Stimulated activated CD4-positive, alpha-beta T cell treated with anti-CD3 and anti-CD28 coated beads, Interleukin-1b, Interleukin-23, amount 100 ng/mL, for 24 hours (primary cell): ENCODE measurements around the gene MAP7D1.

Experiments used
- DNase-seq, 4 experiments: peaks; one replicate each; pipeline ENCODE4 v3.0.0-alpha.2; 2020; ENCODE audit warnings: low read depth in 4 of 4, low spot score in 1 of 4

Gene MAP7D1

DNA sequence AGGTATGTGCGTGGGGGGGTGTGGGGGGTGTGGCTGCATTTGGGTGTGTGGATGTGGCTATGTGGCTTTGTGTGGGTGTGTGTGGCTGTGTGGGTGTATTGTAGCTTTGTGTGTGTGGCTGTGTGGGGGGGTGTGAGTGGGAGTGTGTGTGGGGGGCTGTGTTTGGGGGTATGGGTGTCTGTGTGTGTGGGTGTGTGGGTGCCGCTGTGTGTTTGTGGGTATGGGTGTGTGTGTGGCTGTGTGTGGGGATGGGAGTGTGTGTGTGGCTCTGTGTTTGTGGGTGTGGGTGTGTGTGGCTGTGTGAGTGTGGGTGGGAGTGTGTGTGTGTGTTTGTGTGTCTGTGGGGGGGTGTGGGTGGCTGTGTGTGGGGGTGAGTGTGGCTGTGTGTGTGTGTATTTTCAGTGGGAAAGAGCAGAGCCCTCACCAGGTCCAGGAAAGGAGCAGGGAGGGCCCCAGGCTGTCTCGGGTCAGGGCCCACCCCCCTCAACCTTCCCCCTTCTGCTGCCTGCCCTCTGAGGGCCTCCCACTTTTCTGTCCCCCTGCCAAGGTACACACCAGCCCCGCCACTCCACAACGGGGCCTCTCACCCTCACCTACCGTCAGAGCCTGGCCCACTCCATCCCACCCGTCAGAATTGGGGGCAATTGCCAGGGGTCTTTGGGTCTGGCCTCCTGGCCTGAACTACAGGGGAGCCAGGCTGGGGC, 29.0 kb upstream of the MAP7D1 start:
- no peak for DNase-seq

DNA sequence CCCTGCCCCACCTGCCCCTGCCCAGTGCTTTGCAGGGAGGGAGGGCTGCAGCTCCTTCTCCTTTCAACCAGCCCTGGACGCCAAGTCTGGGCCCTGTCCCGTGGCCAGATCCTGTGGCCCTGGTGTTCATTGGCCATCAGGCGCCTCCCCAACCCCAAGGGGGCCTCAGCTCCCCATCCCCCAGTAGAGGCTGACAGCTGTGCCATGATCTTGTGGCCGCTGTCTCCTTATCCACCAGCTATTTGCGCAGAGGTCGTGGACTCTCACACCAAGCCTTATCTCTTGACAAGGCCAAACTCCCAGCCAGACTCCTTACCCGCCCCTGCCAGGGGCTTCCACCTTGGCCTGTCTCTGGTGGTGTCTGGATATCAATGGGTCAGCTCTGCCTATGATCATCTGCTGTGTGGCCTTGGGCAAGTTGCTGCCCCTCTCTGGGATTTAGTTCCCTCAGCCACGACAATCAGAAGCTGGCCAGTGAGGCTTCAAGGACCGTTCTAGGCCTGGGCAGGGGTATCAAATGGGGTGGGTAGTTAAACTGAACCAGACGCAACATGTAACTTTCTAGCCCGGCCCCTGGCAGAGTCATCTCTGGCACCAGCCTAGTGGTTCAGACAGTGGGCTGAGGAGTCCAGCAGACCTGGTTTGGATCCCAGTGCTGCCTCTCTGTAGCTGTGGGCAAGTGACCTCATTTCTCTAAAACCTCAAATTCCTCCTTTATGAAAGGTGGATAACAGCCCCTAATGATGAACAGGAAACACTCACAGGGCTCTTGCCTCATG, 27.6 kb upstream of the MAP7D1 start:
- no peak for DNase-seq

DNA sequence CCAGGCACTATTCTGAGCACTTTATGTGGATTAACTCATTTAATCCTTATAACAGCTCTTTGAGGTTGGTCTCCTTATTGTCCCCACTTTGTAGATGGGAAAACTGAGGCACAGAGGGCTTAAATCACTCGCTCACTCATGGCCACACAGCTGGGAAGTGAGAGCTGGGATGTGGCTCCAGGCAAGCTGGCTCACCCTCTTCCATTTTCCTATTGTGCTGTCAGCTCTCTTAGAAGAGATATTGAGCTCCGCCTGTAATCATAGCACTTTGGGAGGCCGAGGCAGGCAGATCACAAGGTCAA, 27.1 kb upstream of the MAP7D1 start:
- DNase-seq = no peak

DNA sequence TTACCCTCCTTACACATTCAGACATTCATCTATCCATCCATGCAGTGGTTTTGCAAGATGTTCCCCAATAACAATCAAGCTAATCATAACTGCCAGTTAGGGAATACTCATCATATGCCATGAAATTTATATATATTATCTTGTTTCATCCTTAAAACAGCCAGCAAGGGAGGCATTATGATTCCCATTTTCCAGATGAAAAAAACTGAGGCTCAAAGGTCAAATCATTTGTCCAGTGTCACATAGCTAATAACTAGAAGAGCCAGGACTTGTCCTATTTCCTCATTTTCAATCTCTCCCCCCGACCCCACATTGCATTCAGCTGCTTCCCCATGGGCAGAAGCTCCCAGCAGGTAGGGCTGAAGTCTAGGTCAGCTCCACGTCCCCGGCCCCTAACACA, 23.9 kb upstream of the MAP7D1 start:
- no peak for DNase-seq

DNA sequence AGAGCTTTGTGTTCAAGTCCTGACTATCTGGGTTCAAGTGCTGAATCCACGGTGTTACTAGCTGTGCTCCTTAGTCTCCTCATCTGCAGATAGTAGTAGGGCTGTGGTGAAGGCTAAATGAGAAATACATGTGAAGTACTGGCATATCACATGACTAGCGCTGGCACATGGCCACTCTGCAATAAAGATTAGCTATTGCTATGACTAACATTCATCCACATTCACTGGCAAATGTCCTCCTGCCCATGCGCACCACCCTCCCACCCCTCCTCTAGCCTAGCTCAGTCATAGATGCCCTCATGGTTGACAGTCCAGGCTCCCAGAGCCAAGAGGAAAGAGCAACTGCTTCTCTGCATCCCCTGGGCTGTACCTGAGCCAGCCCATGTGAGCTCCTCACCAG, 22.5 kb upstream of the MAP7D1 start:
- no peak for DNase-seq

DNA sequence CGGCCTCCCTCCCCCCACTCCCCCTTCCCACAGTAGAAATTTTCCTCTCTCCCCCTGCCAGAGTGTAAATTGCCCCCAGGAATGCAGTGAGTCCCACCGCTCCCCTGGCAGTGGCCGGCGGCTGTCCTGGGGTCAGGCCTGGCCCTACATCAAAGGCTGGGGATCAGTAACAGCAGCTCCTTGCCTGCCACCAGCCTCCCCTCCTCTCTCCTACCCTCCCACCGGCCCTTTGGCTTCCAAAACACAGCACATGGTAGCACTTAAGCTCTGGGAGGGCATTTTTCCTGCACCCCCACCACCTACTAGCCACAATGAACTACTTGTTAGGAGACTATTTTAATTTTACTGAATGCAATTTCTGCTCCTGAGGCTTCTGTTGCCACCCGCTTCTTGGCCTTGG, 21.9 kb upstream of the MAP7D1 start:
- DNase-seq = no peak

DNA sequence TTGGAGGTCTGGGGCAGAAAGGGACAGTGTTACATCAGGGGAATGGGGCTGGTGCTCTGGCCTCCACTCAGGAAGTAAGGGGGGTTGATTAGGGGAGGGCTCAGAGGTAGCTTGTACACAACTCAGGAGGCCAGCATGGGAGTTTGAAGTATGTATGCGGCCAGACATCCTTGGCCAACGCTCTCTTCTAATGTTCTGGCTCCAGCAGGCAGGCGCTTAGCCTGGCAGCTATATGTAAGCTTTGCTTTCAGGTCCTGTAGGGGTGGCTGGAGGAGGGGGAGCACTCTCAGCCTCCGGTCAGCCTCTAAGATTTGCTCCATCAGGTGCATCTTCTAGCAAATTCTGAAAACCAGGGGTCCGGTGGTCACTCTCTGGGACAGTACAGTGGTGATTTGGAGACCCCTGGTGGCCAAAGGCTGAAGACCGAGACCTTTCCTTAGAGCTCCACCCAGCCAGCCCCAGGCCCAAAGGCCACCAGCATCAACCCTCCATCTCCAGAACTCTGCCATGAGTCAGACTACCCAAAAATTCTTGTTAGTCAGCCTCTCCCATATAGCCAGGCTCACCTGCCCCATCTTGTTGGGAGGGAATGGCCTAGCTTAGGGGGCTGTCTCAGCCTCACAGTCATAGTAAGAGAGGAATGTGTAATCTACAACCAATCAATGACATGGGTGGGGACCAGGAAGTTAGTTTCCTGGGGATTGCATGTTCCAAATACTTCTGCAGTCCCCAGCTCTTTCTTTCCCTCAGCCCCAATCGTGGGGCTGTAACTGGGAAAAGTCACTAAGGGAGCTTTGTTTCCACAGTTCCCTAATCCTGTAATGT, 21.2 kb upstream of the MAP7D1 start:
- no peak for DNase-seq

DNA sequence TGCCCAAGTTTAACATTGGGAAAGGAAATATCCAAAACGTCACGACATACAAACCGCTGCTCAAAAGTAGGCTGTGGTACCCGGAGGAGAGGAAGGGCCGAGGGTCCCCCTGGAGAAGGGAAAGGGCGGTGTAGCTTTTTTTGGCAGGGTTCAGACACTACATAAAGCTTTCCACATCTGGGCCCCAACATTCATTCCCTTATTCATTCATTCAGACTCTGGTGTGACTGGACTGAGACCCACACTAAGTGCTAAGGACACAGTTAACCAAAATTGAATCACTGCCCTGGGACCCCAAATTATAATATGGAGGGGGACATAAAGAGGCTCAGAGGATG, 20.7 kb upstream of the MAP7D1 start:
- no peak for DNase-seq

DNA sequence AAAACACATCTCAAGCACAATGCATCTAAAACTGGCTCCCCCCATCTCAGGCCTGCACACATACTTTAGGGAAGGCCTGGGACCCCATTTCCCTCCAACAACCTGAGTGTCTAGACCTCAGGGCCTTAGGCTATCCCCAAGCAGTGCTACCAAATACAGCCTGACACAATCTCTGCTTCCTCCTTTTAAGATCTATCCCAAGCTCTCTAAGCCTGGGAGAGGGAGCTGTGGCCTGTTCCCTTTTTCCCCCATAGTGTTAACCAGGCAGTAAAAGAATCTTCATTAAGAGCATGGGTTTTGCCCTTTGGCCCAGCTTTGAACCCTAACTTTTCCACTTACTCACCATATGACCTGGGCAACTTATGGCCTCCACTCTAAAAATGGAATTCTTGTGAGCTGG, 20.2 kb upstream of the MAP7D1 start:
- no peak for DNase-seq

DNA sequence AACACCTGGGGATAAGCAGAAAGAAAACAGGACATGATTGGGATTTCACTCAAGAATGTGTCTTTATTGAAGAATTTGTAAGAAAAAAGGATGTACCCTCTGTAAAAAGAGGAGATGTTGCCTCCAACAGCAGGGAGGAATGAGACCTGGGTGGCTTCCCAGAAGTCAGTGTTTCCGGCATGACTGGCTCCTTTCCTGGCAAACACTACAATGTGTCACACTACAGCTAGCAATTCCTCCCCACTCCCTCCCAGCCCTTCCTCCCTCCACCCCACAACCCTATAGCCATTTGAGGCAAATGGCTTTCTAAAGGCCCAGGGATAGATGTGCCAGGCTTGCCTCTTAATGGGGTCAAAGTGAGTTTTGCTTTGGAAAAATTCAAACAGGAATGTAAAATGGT, 19.4 kb upstream of the MAP7D1 start:
- no peak for DNase-seq

DNA sequence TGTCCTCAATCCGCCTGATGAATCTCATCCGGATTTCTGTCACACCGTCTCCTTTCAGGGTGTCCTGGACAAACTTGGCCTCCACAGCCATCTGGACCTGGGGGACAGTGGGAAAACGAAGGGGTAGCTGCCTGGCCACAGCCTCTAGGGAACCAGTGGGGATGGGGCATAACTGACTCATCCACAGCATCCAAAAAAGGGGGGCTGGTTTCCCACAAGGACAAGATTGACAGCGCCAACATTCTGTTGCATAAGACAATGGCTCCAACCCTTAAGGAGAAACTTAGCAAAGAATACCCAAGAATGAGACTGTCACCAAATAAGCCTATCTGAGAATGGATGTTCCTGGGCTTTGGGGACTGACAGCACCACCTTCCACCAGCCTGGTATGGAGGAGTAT, 18.7 kb upstream of the MAP7D1 start:
- no peak for DNase-seq

DNA sequence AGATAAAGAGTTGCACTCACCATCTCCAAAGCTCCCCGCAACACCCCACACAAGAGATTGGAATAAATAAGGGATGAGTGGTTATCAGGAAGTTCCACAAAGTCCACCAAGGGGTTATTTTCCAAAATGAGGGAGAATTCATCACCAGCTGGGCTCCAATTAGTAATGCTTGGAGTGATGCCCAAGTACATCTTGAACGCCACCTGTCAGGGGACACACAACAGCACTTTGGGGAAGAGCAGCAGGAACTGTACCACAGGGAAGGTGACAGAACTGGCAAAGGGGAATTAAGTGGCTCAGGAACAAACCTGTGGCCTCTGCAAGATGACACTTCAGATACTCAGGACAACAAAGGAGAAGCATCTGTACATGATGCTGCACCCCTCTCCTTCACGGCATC, 18.2 kb upstream of the MAP7D1 start:
- DNase-seq = no peak

DNA sequence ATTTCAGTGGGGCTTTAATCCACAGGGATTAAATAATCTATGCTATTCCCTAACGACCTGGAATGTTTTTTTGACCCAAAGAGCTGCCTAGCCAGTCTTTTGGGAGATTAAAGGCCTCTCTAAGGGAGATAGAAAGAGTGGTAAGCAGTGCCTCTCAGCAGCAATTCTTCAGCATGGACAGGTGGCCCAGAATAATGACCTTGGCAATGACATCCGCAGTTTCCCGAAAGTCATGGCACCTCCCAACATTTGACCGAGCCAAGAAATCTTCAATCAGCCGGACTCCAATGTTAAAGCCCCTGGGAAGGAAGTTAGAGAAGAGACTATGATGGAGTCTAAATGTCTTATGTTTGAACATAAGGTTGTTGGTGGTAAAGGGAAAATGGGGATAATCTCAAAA, 16.4 kb upstream of the MAP7D1 start:
- no peak for DNase-seq

DNA sequence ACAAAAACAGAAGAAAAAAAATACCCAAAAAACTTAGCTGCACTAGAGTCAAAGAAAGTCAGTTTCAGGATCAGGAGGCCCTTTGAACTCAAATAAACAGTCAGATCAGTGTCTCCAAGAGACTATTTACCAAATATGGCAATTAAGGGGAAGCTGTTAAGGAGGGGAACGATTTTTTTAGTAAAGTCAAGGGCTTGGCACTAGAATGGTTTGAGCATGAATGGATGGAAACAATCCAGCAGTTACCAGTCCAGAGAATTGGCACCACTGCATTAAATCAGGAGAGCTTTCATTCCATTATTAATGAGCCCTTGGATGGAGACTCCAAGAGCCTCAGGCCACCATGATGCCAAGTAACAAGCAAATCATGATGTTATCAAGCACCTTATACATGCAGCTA, 13.8 kb upstream of the MAP7D1 start:
- DNase-seq = no peak

DNA sequence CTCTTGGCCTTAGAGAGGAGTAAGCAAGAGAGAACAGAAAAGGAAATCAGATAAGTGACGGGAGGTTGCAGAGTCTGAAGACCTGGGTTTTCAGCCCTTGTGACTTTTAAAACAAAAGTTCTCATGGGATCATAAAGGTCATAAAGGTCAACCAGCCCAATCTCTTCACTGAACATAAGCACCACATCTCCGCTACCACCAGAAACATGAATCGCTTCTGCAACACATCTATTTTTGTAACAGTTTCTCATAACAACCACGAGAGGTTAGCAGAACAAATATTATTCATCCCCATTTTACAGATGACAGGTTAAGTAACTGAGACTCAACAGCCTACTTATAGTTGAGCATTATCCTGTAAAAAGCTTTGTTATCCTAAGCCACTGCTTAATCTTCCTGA, 12.5 kb upstream of the MAP7D1 start:
- DNase-seq = no peak

DNA sequence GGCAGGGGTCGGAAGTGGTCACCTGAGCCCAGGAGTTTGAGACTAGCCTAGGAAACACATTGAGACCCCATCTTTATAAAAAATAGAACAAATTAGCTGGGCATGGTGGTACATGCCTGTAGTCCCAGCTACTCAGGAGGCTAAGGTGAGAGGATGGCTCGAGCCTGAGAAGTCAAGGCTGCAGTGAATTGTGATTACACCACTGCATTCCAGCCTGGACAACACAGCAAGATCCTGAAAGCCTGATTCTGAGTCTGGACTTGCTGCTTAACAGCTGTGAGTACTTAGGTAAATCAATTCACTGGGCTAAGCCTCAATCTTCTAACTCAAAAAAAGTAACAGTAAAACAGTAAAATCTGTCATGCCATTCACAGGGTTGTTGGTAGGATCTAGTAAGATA, 11.5 kb upstream of the MAP7D1 start:
- DNase-seq = no peak

DNA sequence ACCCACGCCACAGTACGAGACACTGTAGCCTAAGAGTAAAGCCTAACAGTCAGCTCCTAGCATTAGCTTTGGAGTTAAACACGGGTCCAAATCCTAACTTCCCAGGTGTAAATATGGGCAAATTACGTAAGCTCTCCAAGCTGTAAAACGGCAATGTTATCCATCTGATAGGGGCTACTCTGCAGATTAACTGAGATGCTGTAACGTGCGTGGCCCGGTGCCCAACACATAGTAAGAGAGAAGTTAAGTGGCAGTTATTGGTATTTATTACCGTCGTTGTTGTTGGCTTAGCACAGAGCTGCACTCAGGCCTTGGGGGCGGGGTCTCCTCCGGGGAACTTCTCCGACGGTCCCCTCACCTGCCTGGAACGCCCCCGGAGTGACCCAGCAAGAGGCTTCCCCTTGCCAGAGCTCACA, 7.1 kb upstream of the MAP7D1 start:
- DNase-seq = no peak

DNA sequence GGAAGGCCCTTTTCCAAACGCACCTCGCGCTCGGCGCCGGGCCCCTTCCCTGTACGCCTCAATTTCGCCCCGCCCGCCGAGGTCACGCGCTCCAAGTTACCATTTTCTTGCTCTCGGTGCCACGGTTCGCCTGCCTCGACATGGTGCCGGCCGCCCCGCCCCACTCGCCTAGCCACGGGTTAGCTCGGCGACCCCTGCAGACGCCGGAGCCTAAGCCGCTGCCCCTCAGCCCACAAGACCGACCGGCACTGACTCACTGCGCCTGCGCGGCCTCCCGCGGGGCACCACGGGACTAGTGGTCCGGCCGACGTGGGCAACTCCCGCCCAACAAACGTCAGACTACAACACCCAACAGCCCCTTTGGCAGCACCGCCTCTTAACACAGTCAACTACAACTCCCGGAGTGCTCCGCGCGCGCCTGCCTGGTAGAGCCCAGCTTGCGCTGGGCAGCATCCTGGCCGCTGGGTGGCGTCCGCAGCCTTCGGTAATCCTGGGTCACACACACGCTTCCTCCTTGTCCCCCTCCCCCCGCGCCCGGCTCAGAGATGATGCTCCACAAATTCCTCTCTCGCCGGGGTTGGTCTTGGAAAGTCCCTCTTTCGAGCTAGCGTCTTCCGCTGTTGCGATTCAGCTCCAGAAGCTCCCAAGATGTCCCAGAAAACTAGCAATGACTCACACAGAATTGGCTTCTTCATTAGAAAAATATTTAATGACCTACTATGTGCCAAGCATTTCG, 6.6 kb upstream of the MAP7D1 start, which contains the start of gene TRAPPC3:
TRAPPC3 (minus strand) TSS at position 250 of the 736 bp plus-strand sequence; CDS start at position 142, 108 bp downstream.
- DNase-seq = peak; percentile 98 to 100 (median 99)

DNA sequence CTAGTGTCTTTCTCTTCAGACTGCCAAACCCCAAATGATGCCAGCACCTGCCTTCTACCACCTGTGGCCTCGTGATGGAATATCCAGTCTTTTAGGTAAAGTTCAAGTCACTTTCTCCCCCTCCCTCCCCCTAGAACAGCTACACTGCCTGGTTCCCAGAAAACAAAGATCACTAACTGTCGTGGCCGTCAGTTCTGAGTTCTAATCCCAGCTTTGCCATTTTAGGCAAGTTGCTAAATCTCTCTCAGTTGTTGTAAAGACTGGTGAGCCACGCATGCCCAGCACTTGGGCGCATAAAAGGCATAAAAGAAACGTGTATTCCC, 6.0 kb upstream of the MAP7D1 start:
- DNase-seq = no peak

DNA sequence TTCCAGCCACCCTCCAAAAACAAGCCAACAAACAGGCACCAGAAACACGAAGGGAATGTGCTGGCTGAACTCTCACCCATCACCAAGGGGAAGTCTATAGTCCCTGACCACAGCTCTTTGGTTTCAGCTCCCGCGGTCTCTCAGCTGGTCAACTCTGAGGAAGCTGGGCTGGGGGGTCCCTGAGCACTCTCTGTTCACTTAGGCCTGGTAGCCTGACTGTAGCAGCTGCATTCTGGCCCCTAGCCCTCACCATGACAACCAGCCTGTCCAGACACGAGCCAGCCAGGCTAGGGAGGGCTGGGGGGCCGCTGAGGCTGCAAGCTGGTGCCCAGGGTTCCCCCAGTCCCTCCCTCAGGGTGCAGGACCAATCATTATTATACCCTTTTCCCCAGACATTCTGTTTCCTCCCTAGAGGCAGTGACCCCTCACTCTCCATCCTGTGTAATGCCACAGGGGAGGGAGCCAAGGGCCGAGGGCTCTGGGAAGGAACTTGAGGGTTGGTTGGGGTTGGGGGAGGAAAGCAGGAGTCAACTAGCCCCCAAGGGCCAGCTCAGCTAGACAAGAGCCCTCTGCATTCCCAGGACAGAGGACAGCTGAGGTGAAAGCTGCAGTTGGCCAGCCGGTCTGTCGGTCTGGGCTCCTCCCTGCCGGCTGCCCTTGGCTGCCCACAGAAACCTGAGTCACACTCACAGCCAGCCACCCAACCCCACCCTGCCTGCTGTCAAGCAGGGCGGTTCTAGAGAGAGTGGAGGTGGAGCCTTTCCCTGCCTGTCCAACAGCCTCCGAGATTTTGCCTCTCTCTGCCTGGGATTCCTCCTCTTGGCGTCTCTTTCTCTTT, 5.4 kb upstream of the MAP7D1 start:
- peak in 1 of 4 experiments; percentile 69 for DNase-seq
